IMR-90 (cell line): ENCODE data around the gene ARHGAP24. TPM values are rescaled to one million over a fixed set of nuclear protein-coding genes. Genes with fewer than 3 reads are reported as not detected.

ENCODE experiments used
- ATAC-seq: fragments of 200-7000 bp; cut with Tn5 transposase; 2 replicates; pipeline ENCODE4 v1.9.1; 2020; ENCODE audit warnings: low read depth, mild to moderate bottlenecking, moderate library complexity
- BruUV-seq: library from RNA; stranded (reverse); fragments of 400-500 nt; replicated peaks from 2 replicates; lab custom pipeline; 2021; lab: Mats Ljungman, UMichigan
- CTCF ChIA-PET: fragments of 300-600 bp; formaldehyde crosslinking; extraction: SDS; loops from one replicate; lab custom pipeline; 2021; ENCODE audit warnings: antibody characterized with exemption; lab: Yijun Ruan, JAX
- POLR2A ChIA-PET: fragments of 300-600 bp; sonication (Branson Sonifier 250); formaldehyde crosslinking; loops from one replicate; lab custom pipeline; 2022; ENCODE audit warnings: antibody characterized with exemption; ENCODE audit not compliant: unreplicated experiment; lab: Charles Lee
- DNase-seq: peaks from one replicate; pipeline ENCODE4 v3.0.0; 2013
- H2AFZ ChIP-seq: replicated peaks from 2 replicates; pipeline ENCODE3; 2013; ENCODE audit warnings: low read length, mild to moderate bottlenecking; ENCODE audit not compliant: poor library complexity
- H2AK5ac ChIP-seq: 2 replicates; pipeline ENCODE4 v1.6.1; 2013; ENCODE audit warnings: low read depth, low read length, inconsistent platforms
- H2AK9ac ChIP-seq: replicated peaks from 2 replicates; pipeline ENCODE3; 2013; ENCODE audit warnings: mild to moderate bottlenecking, low read depth, low read length, moderate library complexity; ENCODE audit not compliant: poor library complexity
- H2BK120ac ChIP-seq: 2 replicates; pipeline ENCODE4 v1.6.1; 2013; ENCODE audit warnings: low read depth, low read length, inconsistent platforms
- H2BK15ac ChIP-seq: 3 replicates; pipeline ENCODE4 v1.6.1; 2013; ENCODE audit warnings: low read depth, low read length, inconsistent platforms
- H2BK20ac ChIP-seq: 2 replicates; pipeline ENCODE4 v1.6.1; 2013; ENCODE audit warnings: low read depth, mild to moderate bottlenecking, inconsistent platforms, low read length, moderate library complexity
- H2BK5ac ChIP-seq: 2 replicates; pipeline ENCODE4 v1.6.1; 2013; ENCODE audit warnings: mild to moderate bottlenecking, low read depth, low read length, inconsistent platforms; ENCODE audit not compliant: poor library complexity, severe bottlenecking
- H3K14ac ChIP-seq: replicated peaks from 2 replicates; pipeline ENCODE4 v1.6.1; 2013; ENCODE audit warnings: low read depth, low read length, inconsistent platforms
- H3K18ac ChIP-seq: 2 replicates; pipeline ENCODE4 v1.6.1; 2013; ENCODE audit warnings: low read depth, low read length, control low read depth
- H3K23ac ChIP-seq: 2 replicates; pipeline ENCODE4 v1.6.1; 2013; ENCODE audit warnings: low read depth, low read length, inconsistent platforms
- H3K27ac ChIP-seq: 2 replicates; pipeline ENCODE4 v1.5.1; 2013; ENCODE audit warnings: mild to moderate bottlenecking, control low read depth, low read length; ENCODE audit not compliant: insufficient read depth
- H3K27me3 ChIP-seq: 2 replicates; pipeline ENCODE4 v1.6.1; 2013; ENCODE audit warnings: low read length; ENCODE audit not compliant: control insufficient read depth, insufficient read depth
- H3K36me3 ChIP-seq: 2 replicates; pipeline ENCODE4 v1.6.1; 2013; ENCODE audit warnings: low read length, mixed read lengths; ENCODE audit not compliant: control insufficient read depth, insufficient read depth
- H3K4ac ChIP-seq: 2 replicates; pipeline ENCODE4 v1.6.1; 2013; ENCODE audit warnings: low read depth, low read length, inconsistent platforms
- H3K4me1 ChIP-seq: 2 replicates; pipeline ENCODE4 v1.6.1; 2013; ENCODE audit warnings: low read length, mixed read lengths; ENCODE audit not compliant: control insufficient read depth, insufficient read depth
- H3K4me2 ChIP-seq: 2 replicates; pipeline ENCODE4 v1.6.1; 2013; ENCODE audit warnings: low read depth, mild to moderate bottlenecking, control low read depth, low read length, moderate library complexity
- H3K4me3 ChIP-seq: 2 replicates; pipeline ENCODE4 v1.5.1; 2013; ENCODE audit warnings: low read depth, mild to moderate bottlenecking, control low read depth, low read length, moderate library complexity; ENCODE audit not compliant: insufficient read depth
- H3K56ac ChIP-seq: 2 replicates; pipeline ENCODE4 v1.6.1; 2013; ENCODE audit warnings: low read length, inconsistent platforms; ENCODE audit not compliant: insufficient read depth; ENCODE audit errors: extremely low read depth
- H3K79me1 ChIP-seq, 2 experiments: 2 replicates each; pipeline ENCODE4 v1.6.1; 2013; ENCODE audit warnings: low read length in 2 of 2, inconsistent platforms in 1 of 2, low read depth in 1 of 2
- H3K9ac ChIP-seq: 2 replicates; pipeline ENCODE4 v1.6.1; 2013; ENCODE audit warnings: low read depth, low read length, control low read depth
- H3K9me1 ChIP-seq: 2 replicates; pipeline ENCODE4 v1.6.1; 2013; ENCODE audit warnings: low read length, inconsistent platforms; ENCODE audit not compliant: insufficient read depth
- H3K9me3 ChIP-seq: 2 replicates; pipeline ENCODE4 v1.6.1; 2013; ENCODE audit warnings: low read length; ENCODE audit not compliant: control insufficient read depth, insufficient read depth
- H4K20me1 ChIP-seq: 2 replicates; pipeline ENCODE4 v1.6.1; 2013; ENCODE audit warnings: low read length, inconsistent platforms; ENCODE audit not compliant: insufficient read depth
- H4K5ac ChIP-seq: 2 replicates; pipeline ENCODE4 v1.6.1; 2013; ENCODE audit warnings: mild to moderate bottlenecking, low read depth, low read length, control low read depth
- H4K8ac ChIP-seq, 2 experiments: 2 replicates each; pipeline ENCODE4 v1.6.1; 2013; ENCODE audit warnings: low read depth in 2 of 2, low read length in 2 of 2, control low read depth in 1 of 2, inconsistent platforms in 1 of 2
- H4K91ac ChIP-seq: 2 replicates; pipeline ENCODE4 v1.6.1; 2013; ENCODE audit warnings: low read depth, low read length, inconsistent platforms; ENCODE audit not compliant: insufficient read depth
- BHLHE40 ChIP-seq: fragments of 150-350 bp; IDR thresholded peaks from 2 replicates; pipeline ENCODE4 v1.6.1; 2016; ENCODE audit warnings: mild to moderate bottlenecking, low read depth, low read length
- CHD1 ChIP-seq: IDR thresholded peaks from 2 replicates; pipeline ENCODE4 v1.6.1; 2012; ENCODE audit warnings: low read depth, low read length, improper control_type of control experiment
- FOS ChIP-seq: fragments of 150-350 bp; IDR thresholded peaks from 2 replicates; pipeline ENCODE4 v1.6.1; 2016; ENCODE audit warnings: low read depth, low read length
- MXI1 ChIP-seq: IDR thresholded peaks from 2 replicates; pipeline ENCODE4 v1.6.1; 2012; ENCODE audit warnings: low read depth, mild to moderate bottlenecking, low read length, moderate library complexity, borderline replicate concordance
- NFE2L2 ChIP-seq: fragments of 150-350 bp; IDR thresholded peaks from 2 replicates; pipeline ENCODE4 v1.6.1; 2016; ENCODE audit warnings: low read depth, mild to moderate bottlenecking, low read length
- RAD21 ChIP-seq: IDR thresholded peaks from 2 replicates; pipeline ENCODE4 v1.6.1; 2012; ENCODE audit warnings: low read length, improper control_type of control experiment
- RCOR1 ChIP-seq: IDR thresholded peaks from 2 replicates; pipeline ENCODE4 v1.6.1; 2012; ENCODE audit warnings: mild to moderate bottlenecking, low read length, improper control_type of control experiment; ENCODE audit not compliant: insufficient replicate concordance
- RFX5 ChIP-seq: IDR thresholded peaks from 2 replicates; pipeline ENCODE4 v1.8.0; 2012; ENCODE audit warnings: low read depth, mild to moderate bottlenecking, low read length, moderate library complexity
- WGBS, 2 experiments: methylation state at CpG; one replicate each; pipeline versions ENCODE4 v1.1.5 to v1.1.7; 2013; ENCODE audit warnings: missing lambda C conversion rate in 2 of 2; ENCODE audit not compliant: insufficient read length in 1 of 2; ENCODE audit errors: extremely low coverage in 2 of 2; 5-methylcytosine and 5-hydroxymethylcytosine counted together
- dilution Hi-C: fragments of 300-500 bp; cut with HindIII; formaldehyde crosslinking; loops from one replicate; pipeline ENCODE4 v1.14.3; 2018; ENCODE audit warnings: low sequenced_read_pairs; ENCODE audit not compliant: unreplicated experiment
- in situ Hi-C: fragments of 300-500 bp; cut with MboI; formaldehyde crosslinking; loops from 3 replicates; pipeline ENCODE4 v1.14.3; 2019; ENCODE audit warnings: low sequenced_read_pairs, inconsistent platforms, mixed read lengths
- intact Hi-C: fragments of 100-400 bp; cut with micrococcal nuclease; formaldehyde crosslinking; loops from 2 replicates; pipeline ENCODE4 v1.10.0; 2022
- polyA plus RNA-seq, 3 experiments: library from polyadenylated mRNA; depleted of rRNA; stranded (reverse); fragments of >200 nt; gene quantifications; 2 replicates each; pipeline ENCODE4 v1.2.3, GENCODE V29; 2012; ENCODE audit warnings: low replicate concordance in 1 of 3
- total RNA-seq: library from RNA; depleted of rRNA; stranded (reverse); fragments of >200 nt; gene quantifications from 2 replicates; pipeline ENCODE4 v1.2.3, GENCODE V29; 2012
- TF ChIP-seq, protein P1 (sequence below): fragments of 150-350 bp; IDR thresholded peaks from 2 replicates; pipeline ENCODE4 v1.6.1; 2017; ENCODE audit warnings: mild to moderate bottlenecking, antibody characterized with exemption, low read length, low read depth
- TF ChIP-seq, protein P2 (sequence below): fragments of 150-350 bp; IDR thresholded peaks from 2 replicates; pipeline ENCODE4 v1.6.1; 2016; ENCODE audit warnings: low read depth, mild to moderate bottlenecking, low read length, moderate library complexity, borderline replicate concordance

The ARHGAP24 gene
- total and polyA plus RNA-seq, 2 of the 4 experiments (the other 2 are of a cell fraction): 11.9 to 24.0 TPM

DNA sequence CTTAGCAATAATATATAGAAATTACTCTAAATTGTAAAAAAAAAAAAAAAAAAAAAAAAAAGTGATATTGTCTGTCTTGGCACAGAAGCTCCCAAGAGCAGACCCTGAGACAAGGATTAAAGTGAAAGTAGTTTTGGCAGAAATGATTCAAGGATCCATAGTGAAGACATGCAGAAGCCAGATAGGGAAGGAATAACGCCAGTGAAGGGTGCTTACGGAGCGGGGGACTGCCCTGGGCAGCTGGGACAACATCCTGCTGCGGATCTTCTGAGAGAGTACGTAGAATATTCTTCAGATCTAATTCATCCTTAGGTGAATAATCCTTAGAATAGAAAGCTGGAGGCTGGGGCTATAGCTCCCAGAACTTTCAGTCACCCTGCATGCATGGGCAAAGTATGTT is 39.8 kb downstream of the ARHGAP24 start:
- no peak for ATAC-seq
- Histone ChIP-seq H4K8ac (no peak overlapping the region), H2AFZ (no peak overlapping the region), H3K18ac (no peak overlapping the region), H2AK9ac (no peak overlapping the region), H3K23ac (no peak overlapping the region), H3K4me3 (no peak overlapping the region), H3K9me1 (no peaks in the 10 kb centered on the region; the same call in 1 of the 2 replicates), H3K56ac (no peak overlapping the region), H3K79me1 (no peaks in the 10 kb centered on the region), H2BK20ac (no peak overlapping the region), H3K14ac (no peak overlapping the region), H4K20me1 (no peaks in the 10 kb centered on the region), H2BK5ac (no peak overlapping the region), H3K27ac (no peak overlapping the region), H3K9me3 (no peaks in the 10 kb centered on the region), H2BK15ac (no peak overlapping the region), H3K36me3 (no peaks in the 10 kb centered on the region), H3K27me3 (no peaks in the 10 kb centered on the region; the same call in 1 of the 2 replicates), H4K5ac (no peak overlapping the region), H3K9ac (no peak overlapping the region), H2BK120ac (no peak overlapping the region), H4K91ac (no peak overlapping the region), H3K4me1 (no peaks in the 10 kb centered on the region), H3K4ac (no peak overlapping the region), H3K4me2 (no peak overlapping the region), H2AK5ac (no peak overlapping the region)
- ChIA-PET CTCF (no interaction called here), POLR2A (no interaction called here)
- no peak for DNase-seq
- intact Hi-C loops: no loop called here
- BruUV-seq: no TSS peak
- dilution Hi-C loops: no loop called here
- in situ Hi-C loops: no loop called here
- TF ChIP-seq NFE2L2 (no peak), RFX5 (no peak), RCOR1 (no peak), FOS (no peak), BHLHE40 (no peak), CHD1 (no peak), MXI1 (no peak), RAD21 (no peak)
- TF ChIP-seq, protein P1, sequence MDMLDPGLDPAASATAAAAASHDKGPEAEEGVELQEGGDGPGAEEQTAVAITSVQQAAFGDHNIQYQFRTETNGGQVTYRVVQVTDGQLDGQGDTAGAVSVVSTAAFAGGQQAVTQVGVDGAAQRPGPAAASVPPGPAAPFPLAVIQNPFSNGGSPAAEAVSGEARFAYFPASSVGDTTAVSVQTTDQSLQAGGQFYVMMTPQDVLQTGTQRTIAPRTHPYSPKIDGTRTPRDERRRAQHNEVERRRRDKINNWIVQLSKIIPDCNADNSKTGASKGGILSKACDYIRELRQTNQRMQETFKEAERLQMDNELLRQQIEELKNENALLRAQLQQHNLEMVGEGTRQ: no peak
- TF ChIP-seq, protein P2, sequence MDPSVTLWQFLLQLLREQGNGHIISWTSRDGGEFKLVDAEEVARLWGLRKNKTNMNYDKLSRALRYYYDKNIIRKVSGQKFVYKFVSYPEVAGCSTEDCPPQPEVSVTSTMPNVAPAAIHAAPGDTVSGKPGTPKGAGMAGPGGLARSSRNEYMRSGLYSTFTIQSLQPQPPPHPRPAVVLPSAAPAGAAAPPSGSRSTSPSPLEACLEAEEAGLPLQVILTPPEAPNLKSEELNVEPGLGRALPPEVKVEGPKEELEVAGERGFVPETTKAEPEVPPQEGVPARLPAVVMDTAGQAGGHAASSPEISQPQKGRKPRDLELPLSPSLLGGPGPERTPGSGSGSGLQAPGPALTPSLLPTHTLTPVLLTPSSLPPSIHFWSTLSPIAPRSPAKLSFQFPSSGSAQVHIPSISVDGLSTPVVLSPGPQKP: no peak
- WGBS, 2 experiments: no CpG with 5 or more reads among the region's 5 CpGs
